ENCODE measurements around the gene OXLD1. TPM values are rescaled to one million over a fixed set of nuclear protein-coding genes. Genes with fewer than 3 reads are reported as not detected.
A peak's percentile ranks its signal among the peaks of the same experiment; 100 is the strongest.

Gene OXLD1
- total RNA-seq, 6 experiments from 2014 or later: 8.3 to 24.3 (median 14.6) TPM

DNA sequence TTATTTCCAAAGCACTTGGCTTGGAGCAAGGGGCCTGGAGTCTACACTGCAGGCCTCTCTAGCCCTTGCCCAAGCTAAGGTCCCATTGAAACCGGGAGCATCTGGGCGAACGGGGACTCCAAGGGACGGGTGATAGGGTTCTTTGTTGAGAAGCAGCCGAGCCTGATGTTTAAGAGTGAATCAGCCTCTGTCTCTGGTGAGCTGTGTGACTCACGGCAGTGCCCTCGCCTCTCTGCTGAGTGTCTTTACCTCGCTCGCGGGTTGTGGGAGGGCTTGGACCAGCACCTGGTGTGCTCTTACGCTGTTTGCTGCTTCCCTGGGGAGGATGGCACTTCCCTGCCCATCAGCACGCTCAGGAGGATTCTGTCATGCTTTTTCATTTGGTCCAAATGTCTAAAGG lies 18.7 kb upstream of the OXLD1 start:
- intact Hi-C loops (cut with DNase I): no loop called here
- TF ChIP-seq, protein P1, sequence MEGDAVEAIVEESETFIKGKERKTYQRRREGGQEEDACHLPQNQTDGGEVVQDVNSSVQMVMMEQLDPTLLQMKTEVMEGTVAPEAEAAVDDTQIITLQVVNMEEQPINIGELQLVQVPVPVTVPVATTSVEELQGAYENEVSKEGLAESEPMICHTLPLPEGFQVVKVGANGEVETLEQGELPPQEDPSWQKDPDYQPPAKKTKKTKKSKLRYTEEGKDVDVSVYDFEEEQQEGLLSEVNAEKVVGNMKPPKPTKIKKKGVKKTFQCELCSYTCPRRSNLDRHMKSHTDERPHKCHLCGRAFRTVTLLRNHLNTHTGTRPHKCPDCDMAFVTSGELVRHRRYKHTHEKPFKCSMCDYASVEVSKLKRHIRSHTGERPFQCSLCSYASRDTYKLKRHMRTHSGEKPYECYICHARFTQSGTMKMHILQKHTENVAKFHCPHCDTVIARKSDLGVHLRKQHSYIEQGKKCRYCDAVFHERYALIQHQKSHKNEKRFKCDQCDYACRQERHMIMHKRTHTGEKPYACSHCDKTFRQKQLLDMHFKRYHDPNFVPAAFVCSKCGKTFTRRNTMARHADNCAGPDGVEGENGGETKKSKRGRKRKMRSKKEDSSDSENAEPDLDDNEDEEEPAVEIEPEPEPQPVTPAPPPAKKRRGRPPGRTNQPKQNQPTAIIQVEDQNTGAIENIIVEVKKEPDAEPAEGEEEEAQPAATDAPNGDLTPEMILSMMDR (IDR thresholded peaks at IDR 0.05): no peak
- no peak for TF ChIP-seq POLR2A (IDR thresholded peaks at IDR 0.05)
- Histone ChIP-seq H3K27ac (no peak overlapping the region), H3K36me3 (peaks cover 0 to 38% (median 8%) of the 10 kb centered on the region in 4 donors), H3K9me3 (no peaks in the 10 kb centered on the region), H3K4me3 (peak overlapping the region; percentile 93 to 98 (median 96)), H3K4me1 (peaks cover 0 to 32% (median 9%) of the 10 kb centered on the region in 4 donors), H3K27me3 (no peaks in the 10 kb centered on the region)
- peak in 1 of 3 donors; percentile 25 for DNase-seq
- 80% methylated on average over 2 of the region's 12 CpGs for WGBS (ENCODE audit: insufficient coverage, low coverage, low lambda C conversion rate, missing lambda C conversion rate)
- no peak for ATAC-seq

DNA sequence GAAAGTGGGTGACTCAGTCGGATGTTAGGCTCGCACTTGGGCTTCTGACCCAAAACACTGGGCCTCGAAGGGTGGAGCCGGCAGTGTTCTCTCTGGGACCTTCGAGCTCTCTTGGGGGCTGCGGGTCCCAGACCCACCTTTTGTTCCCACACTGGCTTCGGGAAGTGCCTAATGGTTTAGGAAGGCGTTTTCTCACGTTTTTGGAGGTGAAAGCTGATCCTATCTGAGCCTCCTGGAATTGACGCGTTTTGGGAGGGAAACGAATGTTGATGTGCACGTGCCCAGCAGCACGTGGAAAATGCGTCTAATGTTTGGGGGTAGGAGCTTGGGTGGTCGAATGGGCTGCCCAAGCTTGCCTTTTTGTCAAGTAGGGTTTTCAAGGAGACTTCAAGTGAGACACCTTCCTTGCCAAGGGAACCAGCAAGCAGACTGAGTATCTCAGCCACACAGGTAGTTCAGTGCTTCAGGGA lies 18.1 kb upstream of the OXLD1 start:
- Histone ChIP-seq H3K4me3 (peak overlapping the region; percentile 93 to 98 (median 96)), H3K9me3 (no peaks in the 10 kb centered on the region), H3K27me3 (no peaks in the 10 kb centered on the region), H3K27ac (peak overlapping the region; percentile 44 to 79 (median 70)), H3K4me1 (peaks cover 0 to 38% (median 12%) of the 10 kb centered on the region in 4 donors), H3K36me3 (peaks cover 0 to 33% (median 8%) of the 10 kb centered on the region in 4 donors)
- DNase-seq (no peak), ATAC-seq (peak in 1 of 4 donors; percentile 5)
- TF ChIP-seq, protein P1 (IDR thresholded peaks at IDR 0.05): no peak
- WGBS (ENCODE audit: insufficient coverage, low coverage, low lambda C conversion rate, missing lambda C conversion rate): 1% methylated on average over 14 of the region's 16 CpGs
- intact Hi-C loops (cut with DNase I): no loop called here

DNA sequence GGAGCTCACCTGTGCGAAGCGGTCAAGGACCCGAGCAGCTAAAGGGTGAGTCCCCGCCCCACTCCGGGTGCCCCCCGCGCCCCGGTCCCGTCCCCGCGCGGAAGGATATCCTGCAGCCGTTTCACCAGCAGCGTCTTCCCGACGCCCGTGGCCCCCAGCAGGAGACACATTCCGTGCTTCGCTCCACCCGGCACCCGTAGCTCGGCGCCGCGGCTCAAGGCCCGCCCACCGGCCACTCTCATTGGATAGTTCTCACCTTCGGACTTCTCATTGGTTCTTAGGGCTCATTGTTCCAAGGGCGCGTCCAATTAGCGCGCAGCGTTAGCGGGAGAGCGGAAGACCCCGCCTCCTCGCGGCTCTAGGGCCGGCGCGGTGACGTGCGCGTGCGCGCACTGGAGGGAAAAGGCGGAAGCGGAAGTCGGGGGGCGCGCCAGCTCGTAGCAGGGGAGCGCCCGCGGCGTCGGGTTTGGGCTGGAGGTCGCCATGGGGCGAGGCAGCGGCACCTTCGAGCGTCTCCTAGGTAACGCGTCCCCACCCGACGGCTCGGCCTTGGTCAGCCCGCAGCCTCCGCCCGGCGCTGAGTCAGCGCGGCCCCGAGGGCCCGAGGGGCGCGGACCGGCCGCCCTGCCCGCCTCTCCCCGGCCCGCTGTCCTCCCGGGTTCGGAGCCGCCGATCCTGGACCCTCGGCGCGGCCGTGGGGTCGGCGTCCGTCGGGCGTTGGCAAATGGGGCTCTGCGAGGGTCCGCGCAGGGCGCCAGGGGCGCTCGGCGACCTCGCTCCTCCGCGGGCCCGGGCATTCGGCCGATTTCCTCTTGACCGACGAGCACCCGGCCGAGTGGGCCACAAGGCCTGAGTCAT lies 17.4 kb upstream of the OXLD1 start, which contains the start of the genes ARL16 and HGS:
TSS of gene ARL16 (minus strand) at position 214 of the 858 bp plus-strand sequence. CDS start at position 170, 44 bp downstream.
TSS of gene HGS (plus strand) at position 428 of the 858 bp plus-strand sequence. CDS start at position 484, 56 bp downstream.
- ATAC-seq (peak; percentile 93 to 96 (median 95)), DNase-seq (peak; percentile 97 to 98 (median 98))
- H3K27me3 ChIP-seq: no peaks in the 10 kb centered on the region
- WGBS (ENCODE audit: insufficient coverage, low coverage, low lambda C conversion rate, missing lambda C conversion rate): 2% methylated on average over 44 of the region's 112 CpGs
- H3K36me3 ChIP-seq: peaks cover 0 to 27% (median 8%) of the 10 kb centered on the region in 4 donors
- intact Hi-C loops (cut with DNase I): no loop called here
- H3K27ac ChIP-seq: peak within 1 kb of the TSS; percentile 44 to 79 (median 70)
- H3K4me1 ChIP-seq: peaks cover 0 to 41% (median 12%) of the 10 kb centered on the region in 4 donors
- no peaks in the 10 kb centered on the region for H3K9me3 ChIP-seq
- peak; percentile 50 for TF ChIP-seq POLR2A (IDR thresholded peaks at IDR 0.05)
- TF ChIP-seq, protein P1 (IDR thresholded peaks at IDR 0.05): no peak
- H3K4me3 ChIP-seq: peak within 1 kb of the TSS; percentile 93 to 98 (median 96)

DNA sequence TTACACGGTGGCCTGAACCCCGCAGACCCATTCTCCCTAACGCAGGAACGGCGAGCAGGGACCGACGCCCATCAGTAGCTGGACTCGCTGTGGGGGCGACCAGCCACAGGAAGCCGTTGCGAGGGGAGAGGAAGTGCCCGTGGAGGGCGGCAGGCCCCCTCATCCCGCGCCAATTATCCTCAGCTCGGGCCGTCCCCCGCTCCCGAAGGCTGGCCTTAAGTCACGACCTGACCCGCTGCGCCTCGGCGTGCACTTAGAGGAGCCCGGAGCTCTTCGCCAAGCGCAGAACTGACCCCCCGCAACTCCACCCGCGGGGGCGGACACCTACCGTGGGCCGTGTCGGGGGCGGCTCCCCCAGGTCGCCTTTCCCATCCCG lies 16.8 kb upstream of the OXLD1 start:
- peak overlapping the region; percentile 33 to 49 (median 45) for H3K27ac ChIP-seq
- no peaks in the 10 kb centered on the region for H3K27me3 ChIP-seq
- ATAC-seq (no peak), DNase-seq (no peak)
- TF ChIP-seq POLR2A (IDR thresholded peaks at IDR 0.05): no peak
- TF ChIP-seq, protein P1 (IDR thresholded peaks at IDR 0.05): no peak
- peaks cover 0 to 41% (median 12%) of the 10 kb centered on the region in 4 donors for H3K4me1 ChIP-seq
- peak overlapping the region; percentile 93 to 98 (median 96) for H3K4me3 ChIP-seq
- H3K36me3 ChIP-seq: peaks cover 0 to 21% (median 8%) of the 10 kb centered on the region in 4 donors
- intact Hi-C loops (cut with DNase I): no loop called here
- H3K9me3 ChIP-seq: no peaks in the 10 kb centered on the region
- 0% methylated on average over 3 of the region's 37 CpGs for WGBS (ENCODE audit: insufficient coverage, low coverage, low lambda C conversion rate, missing lambda C conversion rate)

All from right lobe of liver (tissue), 6 donors.